Measurements from ENCODE around the gene CCR9.

The CCR9 gene

GRCh38 chr3:45909542-45909941, 23.2 kb downstream of the CCR9 start:
- no peak for DNase-seq

- no peak for DNase-seq
Measured at GRCh38 chr3:45910892-45911291, 24.5 kb downstream of the CCR9 start.

DNA sequence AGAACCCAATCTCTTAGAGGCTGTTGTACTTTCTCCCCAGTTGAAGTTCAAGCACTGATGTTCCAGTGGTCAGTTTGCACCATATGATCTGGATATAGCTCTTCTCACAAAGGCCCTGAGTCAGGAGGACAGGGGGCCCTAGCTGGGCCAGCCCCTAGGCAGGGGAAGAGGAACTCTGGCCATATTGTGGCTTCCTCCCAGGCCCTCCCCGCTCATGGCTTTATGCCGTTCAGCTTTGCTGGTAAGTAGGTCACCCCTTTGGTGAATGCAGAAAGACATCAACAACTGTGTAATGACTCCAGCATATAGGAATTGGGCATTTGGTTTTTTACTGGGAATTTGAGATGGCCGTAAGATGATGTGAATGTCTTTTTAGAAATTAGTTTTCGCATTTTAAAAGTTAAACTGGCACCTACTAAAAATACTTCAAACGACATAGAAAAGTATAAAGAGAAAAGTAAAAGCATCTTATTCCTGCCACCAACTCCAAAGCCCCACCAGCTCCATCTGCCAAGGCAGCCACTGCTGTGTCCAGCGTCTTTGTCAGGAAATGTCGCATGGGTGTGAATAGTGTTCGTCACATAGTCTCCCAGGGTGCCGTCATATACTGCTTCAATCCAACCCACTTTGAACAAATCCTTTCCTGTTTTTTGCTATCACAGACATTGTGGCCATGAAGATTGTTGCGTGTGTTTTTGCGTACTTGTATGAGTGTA, 25.3 kb downstream of the CCR9 start:
- no peak for DNase-seq

DNA sequence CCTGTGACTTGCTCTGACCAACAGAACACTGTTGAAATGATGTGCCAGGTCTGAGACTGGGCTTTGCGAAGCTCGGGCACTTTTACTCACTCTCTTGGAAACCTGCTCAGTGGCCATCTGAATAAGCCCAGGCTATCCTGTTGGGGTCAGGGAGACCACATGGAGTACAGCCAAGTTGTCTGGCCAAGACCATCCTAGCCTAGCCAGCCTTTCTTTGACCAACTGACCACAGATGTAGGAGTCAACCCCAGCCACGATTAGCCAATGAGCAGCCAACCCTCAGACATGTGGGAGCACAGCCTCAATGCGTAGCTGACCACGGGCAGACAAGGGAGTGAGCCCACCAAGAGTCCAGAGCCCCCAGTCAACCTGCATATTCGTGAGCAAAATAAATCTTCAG, 26.1 kb downstream of the CCR9 start:
- DNase-seq = no peak

- no peak for DNase-seq
Measured at GRCh38 chr3:45914362-45915058, 28.2 kb downstream of the CCR9 start.

- no peak for DNase-seq
Measured at GRCh38 chr3:45915059-45915439, 28.7 kb downstream of the CCR9 start.

DNA sequence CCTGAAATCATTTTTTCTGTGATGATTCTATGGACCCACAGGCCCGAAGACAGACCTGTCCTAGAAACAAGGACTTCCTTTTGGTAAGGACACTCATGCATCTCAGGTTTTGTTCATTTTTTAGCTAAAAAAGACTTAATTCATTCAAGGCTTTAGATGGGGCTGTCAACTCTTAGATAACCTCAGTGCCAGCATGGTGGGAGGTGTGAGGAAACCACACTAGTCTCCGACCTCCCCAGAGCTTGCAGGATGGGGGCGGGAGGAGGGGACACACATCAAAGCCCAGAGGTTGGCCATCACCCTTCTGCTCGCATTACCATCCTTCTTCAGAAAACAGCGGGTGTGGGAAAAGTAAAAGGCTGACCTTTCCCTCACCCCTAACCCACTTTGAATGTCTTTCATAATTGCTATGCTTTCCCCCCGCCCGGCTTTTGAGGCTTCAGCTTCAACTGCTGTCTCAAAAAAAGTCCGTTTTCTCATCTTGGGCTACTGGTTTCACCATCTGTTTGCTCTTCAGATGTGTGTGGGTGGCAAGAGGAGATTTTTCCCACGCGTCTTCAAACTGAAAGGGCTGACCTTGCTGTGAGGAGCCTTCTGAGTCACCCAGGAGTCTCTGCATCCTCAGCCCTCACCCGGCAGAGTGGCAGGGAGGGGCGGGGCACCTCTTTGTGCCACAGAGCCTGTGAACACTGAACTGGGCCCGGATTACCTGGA, 29.3 kb downstream of the CCR9 start:
- DNase-seq = no peak

DNA sequence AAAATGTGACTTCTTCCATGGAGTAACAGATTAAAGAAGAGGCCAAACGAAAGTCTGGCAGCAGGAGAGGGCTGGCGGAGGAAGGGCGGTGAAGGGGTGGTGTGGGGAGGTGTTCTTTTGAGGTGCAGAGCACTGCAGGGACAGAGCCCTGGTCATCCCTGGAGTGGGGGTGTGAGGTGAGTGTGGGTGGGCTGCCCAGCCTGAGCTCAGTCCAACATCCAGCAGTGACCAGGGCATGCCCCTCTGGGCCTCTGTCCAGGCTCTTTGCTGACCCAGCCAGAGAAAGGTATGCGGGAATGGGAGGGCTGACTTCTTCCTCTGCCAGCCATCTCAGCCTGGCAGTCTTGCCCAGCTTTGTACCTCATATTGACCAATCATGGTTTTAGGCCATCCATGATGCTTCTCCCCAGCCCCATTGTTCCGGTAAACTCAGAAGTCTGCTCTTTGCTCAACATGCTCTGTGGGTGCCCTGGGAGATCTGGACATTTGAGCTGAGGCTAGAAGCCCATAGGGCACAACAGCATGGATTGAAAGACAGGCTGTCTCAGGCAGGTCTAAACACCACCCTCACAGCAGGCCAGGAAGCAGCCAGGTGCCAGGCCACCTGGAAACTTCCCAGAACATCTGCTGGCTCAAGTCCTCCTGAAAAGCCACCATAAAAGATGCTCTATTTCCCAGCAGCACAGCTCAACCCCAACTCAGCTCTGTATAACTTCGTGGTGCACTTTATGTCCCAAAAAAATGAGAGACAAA, 31.0 kb downstream of the CCR9 start:
- DNase-seq = peak; percentile 1

DNA sequence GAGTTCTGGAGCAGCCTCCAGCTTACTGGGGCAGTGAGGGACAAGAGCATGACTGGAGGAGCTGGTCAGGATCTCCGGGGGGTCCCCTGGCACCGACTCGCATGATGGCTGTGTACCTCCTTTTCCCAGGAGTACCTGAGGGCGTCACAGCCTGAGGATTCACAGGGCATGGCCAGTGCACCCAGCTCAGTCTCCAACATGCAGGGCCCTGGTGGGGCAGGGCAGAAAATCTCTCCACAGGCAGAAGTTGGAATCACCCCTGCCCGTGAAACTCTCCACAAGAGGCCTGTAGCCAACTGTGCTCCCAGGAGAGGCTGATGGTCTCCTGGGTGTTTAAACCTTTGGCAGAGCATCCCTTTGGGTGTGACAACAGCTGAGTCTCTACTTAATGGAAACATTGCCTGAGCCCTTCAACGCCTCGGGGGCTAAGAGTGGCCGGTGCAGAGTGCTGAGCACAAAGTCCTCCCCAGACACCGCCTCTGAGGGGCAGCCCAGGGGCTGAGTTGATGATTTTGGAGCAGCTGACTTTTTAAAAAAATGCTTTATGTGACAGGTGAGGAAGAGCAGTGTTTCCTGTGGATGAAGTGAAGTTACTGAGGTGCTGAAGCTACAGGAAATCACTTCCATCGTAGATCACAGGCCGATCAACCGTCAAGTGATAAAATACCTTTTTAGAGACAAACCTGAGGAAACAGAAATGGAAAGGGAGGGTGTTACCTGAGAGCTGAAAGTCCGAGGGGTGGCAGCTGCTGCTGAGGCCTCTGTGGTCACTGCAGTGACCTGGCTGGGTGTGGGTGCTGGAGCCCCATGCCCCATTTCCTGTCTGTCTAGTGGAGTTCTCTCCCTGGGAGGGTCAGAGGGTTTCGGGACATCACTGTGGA, 35.1 kb downstream of the CCR9 start:
- DNase-seq = no peak

GRCh38 chr3:45922039-45922326, 35.6 kb downstream of the CCR9 start:
- no peak for DNase-seq

- no peak for DNase-seq
Measured at GRCh38 chr3:45922950-45923590, 36.7 kb downstream of the CCR9 start.

GRCh38 chr3:45923755-45924154, 37.4 kb downstream of the CCR9 start:
- DNase-seq = no peak

GRCh38 chr3:45927881-45928280, 41.5 kb downstream of the CCR9 start:
- no peak for DNase-seq

GRCh38 chr3:45929042-45929679, 42.8 kb downstream of the CCR9 start:
- DNase-seq = no peak

- DNase-seq = no peak
Measured at GRCh38 chr3:45931496-45931895, 45.2 kb downstream of the CCR9 start.

GRCh38 chr3:45932112-45932511, 45.8 kb downstream of the CCR9 start:
- no peak for DNase-seq

DNA sequence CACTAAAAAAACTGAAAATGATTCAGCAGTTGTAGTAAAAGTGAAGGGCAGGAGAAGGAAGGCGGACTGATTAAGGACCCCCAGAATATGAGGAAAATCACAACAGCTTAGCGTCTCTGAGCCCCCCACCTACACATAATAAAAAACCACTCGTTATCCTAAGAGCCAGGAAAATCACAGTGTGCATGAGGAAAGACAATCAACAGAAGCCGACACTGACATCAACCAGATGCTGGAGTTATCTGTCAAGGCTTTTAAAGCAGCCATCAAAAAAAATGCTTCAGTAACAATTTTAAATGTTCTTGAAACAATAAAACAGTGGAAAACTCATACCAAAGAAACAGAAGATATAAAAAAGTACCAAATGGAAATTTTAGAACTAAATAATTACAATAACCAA, 47.2 kb downstream of the CCR9 start:
- no peak for DNase-seq

- DNase-seq = no peak
Measured at GRCh38 chr3:45936261-45936660, 49.9 kb downstream of the CCR9 start.

DNA sequence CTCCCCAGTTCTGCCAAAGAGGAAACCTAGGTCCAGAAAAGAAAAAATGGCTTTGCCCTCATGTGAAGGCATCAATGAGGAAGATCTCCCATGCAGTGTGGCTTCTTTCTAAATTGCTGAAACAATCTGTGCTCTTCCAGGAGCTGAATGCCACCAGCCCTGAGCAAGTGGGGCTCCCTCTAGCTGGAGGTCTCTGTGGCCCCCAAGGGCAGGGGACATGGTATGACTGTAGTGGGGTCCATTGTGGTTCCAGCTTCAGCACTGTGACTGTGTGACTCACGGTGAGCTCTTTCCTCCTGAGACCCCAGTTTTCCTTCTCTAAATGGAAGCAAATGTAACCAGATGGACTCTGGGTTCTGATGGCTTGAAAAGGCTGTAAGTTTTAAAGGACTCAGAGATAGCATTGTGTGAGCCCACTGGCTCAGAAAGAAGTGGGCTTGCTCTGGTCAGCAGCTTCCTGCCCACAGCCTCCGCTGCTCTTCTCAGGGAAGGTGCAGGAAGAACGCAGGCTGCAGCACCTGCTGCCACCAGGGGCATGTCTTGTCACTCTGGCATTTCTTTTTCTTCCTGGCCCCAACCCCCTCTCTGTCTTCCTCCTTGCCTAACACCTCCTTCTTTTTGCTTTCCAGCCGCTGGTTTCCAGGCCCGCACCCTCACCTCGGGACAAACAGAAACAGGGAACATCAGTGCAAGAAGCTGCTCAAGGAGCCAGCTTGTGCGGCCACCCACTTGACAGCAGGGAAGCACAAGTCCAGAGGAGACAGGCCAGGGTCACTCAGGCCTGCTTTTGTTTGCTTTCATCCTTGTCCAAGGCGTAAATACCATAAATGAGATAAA, 51.1 kb downstream of the CCR9 start:
- DNase-seq = no peak

- DNase-seq = no peak
Measured at GRCh38 chr3:45938043-45938435, 51.7 kb downstream of the CCR9 start.

DNA sequence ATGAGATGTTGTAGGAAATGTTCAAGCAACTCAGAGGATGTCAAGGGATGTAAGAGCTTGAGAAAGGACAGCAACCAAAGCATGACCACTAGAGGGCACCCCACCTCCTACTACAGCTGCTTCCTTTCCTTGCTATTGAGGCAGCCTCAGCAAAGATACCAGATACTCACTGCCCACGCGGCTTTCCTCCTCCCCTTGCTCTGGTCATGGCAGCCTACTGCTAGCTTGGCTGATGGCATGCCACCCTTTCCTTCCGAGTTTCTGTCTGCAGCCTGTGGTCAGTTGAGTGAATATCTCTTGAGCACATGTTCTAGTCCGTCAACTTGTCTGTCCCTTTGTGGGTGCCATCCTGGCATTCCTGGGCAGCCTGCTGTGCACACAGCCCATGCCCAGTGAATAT, 52.5 kb downstream of the CCR9 start:
- DNase-seq = peak; percentile 34

All from NCI-H2107 (cell line).